Endothelial cell of umbilical vein (primary cell): Measurements from ENCODE around the gene GINS3. TPM values are rescaled to one million over a fixed set of nuclear protein-coding genes. Genes with fewer than 3 reads are reported as not detected.

ENCODE experiments used
- BruUV-seq: library from RNA; stranded (reverse); fragments of 400-500 nt; replicated peaks from 2 replicates; lab custom pipeline; 2021; lab: Mats Ljungman, UMichigan
- CTCF ChIA-PET: fragments of 300-600, 350-600 bp; sonication (Branson Sonifier 250); formaldehyde crosslinking; loops from one replicate; lab custom pipeline; 2021; ENCODE audit warnings: antibody characterized with exemption, inconsistent platforms; lab: Charles Lee
- POLR2A ChIA-PET: fragments of 300-600, 350-600 bp; sonication (Branson Sonifier 250); formaldehyde crosslinking; loops from one replicate; lab custom pipeline; 2021; ENCODE audit warnings: antibody characterized with exemption, inconsistent platforms; lab: Charles Lee
- DNase-seq: peaks from one replicate; pipeline ENCODE4 v3.0.0-alpha.2; 2011; ENCODE audit warnings: low read depth, low spot score
- FAIRE-seq: peaks from 2 replicates; lab custom pipeline; 2011; peaks lifted over from hg19 to GRCh38; lab: Jason Lieb, UNC
- H2AFZ ChIP-seq: 2 replicates; pipeline ENCODE4 v1.6.0; 2012; ENCODE audit warnings: low read depth, low read length, control low read depth, inconsistent platforms
- H3K27ac ChIP-seq: 2 replicates; pipeline ENCODE4 v1.5.1; 2011; ENCODE audit warnings: low read depth, mild to moderate bottlenecking, control low read depth, low read length, moderate library complexity; ENCODE audit not compliant: insufficient read depth
- H3K27me3 ChIP-seq, 2 experiments: 2 replicates each; pipeline versions ENCODE4 v1.6.0 to v1.6.1; 2011; ENCODE audit warnings: low read length in 2 of 2, mixed read lengths in 1 of 2; ENCODE audit not compliant: control insufficient read depth in 2 of 2, insufficient read depth in 2 of 2
- H3K36me3 ChIP-seq, 2 experiments: 2 replicates in 1 of 2; 3 replicates in 1 of 2; pipeline ENCODE4 v1.5.1; 2011; ENCODE audit warnings: low read length in 2 of 2, mild to moderate bottlenecking in 1 of 2, moderate library complexity in 1 of 2; ENCODE audit not compliant: control insufficient read depth in 2 of 2, insufficient read depth in 2 of 2; ENCODE audit errors: extremely low read depth in 1 of 2
- H3K4me1 ChIP-seq: 3 replicates; pipeline ENCODE4 v1.5.1; 2011; ENCODE audit warnings: mild to moderate bottlenecking, low read length; ENCODE audit not compliant: control insufficient read depth, insufficient read depth; ENCODE audit errors: extremely low read depth
- H3K4me2 ChIP-seq: 2 replicates; pipeline ENCODE4 v1.6.1; 2011; ENCODE audit warnings: low read length, control low read depth, mixed read lengths; ENCODE audit not compliant: insufficient read depth
- H3K4me3 ChIP-seq, 3 experiments: fragments of 200-600 bp in 1 of 3; sonication (generic), shearing (Covaris generic) in 1 of 3; replicated peaks in 1 of 3; 2 replicates each; pipeline ENCODE4 v1.5.1; 2011 to 2016; ENCODE audit warnings: control low read depth in 3 of 3, low read length in 3 of 3, mild to moderate bottlenecking in 2 of 3, inconsistent platforms in 1 of 3, low read depth in 1 of 3, moderate library complexity in 1 of 3; ENCODE audit not compliant: insufficient read depth in 1 of 3
- H3K79me2 ChIP-seq: 2 replicates; pipeline ENCODE4 v1.6.0; 2012; ENCODE audit warnings: low read length, inconsistent platforms; ENCODE audit not compliant: control insufficient read depth, insufficient read depth
- H3K9ac ChIP-seq: replicated peaks from 2 replicates; pipeline ENCODE3; 2011; ENCODE audit warnings: low read length, control low read depth; ENCODE audit not compliant: insufficient read depth; ENCODE audit errors: extremely low read depth
- H3K9me1 ChIP-seq: replicated peaks from 3 replicates; pipeline ENCODE4 v1.6.0; 2011; ENCODE audit warnings: mild to moderate bottlenecking, low read length; ENCODE audit not compliant: control insufficient read depth, insufficient read depth; ENCODE audit errors: extremely low read depth
- H3K9me3 ChIP-seq: replicated peaks from 2 replicates; pipeline ENCODE4 v1.5.1; 2012; ENCODE audit warnings: low read length, inconsistent platforms; ENCODE audit not compliant: control insufficient read depth, insufficient read depth
- H4K20me1 ChIP-seq: replicated peaks from 2 replicates; pipeline ENCODE3; 2011; ENCODE audit warnings: mild to moderate bottlenecking, low read length; ENCODE audit not compliant: control insufficient read depth, insufficient read depth; ENCODE audit errors: extremely low read depth
- EZH2 ChIP-seq: IDR thresholded peaks from 2 replicates; pipeline ENCODE4 v1.6.1; 2012; ENCODE audit warnings: borderline replicate concordance, low read depth, mild to moderate bottlenecking, moderate library complexity, low read length, inconsistent platforms; ENCODE audit not compliant: severe bottlenecking
- FOS ChIP-seq: IDR thresholded peaks from 2 replicates; pipeline ENCODE4 v1.6.1; 2011; ENCODE audit warnings: mild to moderate bottlenecking, low read length, moderate library complexity, borderline replicate concordance; ENCODE audit not compliant: insufficient read depth
- GATA2 ChIP-seq: IDR thresholded peaks from 2 replicates; pipeline ENCODE4 v1.7.0; 2011; ENCODE audit warnings: low read depth, mild to moderate bottlenecking, moderate library complexity, mixed read lengths, low read length; ENCODE audit not compliant: insufficient read length, insufficient read depth
- JUN ChIP-seq: IDR thresholded peaks from 2 replicates; pipeline ENCODE4 v1.6.1; 2011; ENCODE audit warnings: borderline replicate concordance, low read depth; ENCODE audit not compliant: insufficient read length, insufficient read depth
- MYC ChIP-seq: IDR thresholded peaks from one replicate; pipeline ENCODE4 v1.6.1; 2011; ENCODE audit warnings: mild to moderate bottlenecking, low read depth, low read length
- POLR2A ChIP-seq: IDR thresholded peaks from 2 replicates; pipeline ENCODE4 v1.6.1; 2012; ENCODE audit warnings: low read depth, mild to moderate bottlenecking, control low read depth, low read length
- POLR2AphosphoS5 ChIP-seq: IDR thresholded peaks from 2 replicates; pipeline ENCODE4 v1.6.1; 2012; ENCODE audit warnings: low read depth, mild to moderate bottlenecking, control low read depth, low read length, moderate library complexity; ENCODE audit not compliant: insufficient read depth
- dilution Hi-C: fragments of 300-500 bp; cut with MboI; formaldehyde crosslinking; loops from one replicate; pipeline ENCODE4 v1.15.0; 2019; ENCODE audit warnings: low sequenced_read_pairs; ENCODE audit not compliant: extremely low pct_ligation_motif_present
- intact Hi-C: fragments of 100-400 bp; cut with micrococcal nuclease; formaldehyde crosslinking; loops from one replicate; pipeline ENCODE4 v1.10.0; 2022
- polyA plus RNA-seq, 4 experiments: library from polyadenylated mRNA; depleted of rRNA in 3 of 4; stranded (reverse) in 3 of 4; unstranded in 1 of 4; fragments of >200 nt; gene quantifications; 2 replicates each; pipeline versions ENCODE4 v1.2.1 to v1.2.3, GENCODE V29; 2011 to 2012; ENCODE audit warnings: missing spikeins in 1 of 4
- total RNA-seq: library from RNA; stranded (reverse); gene quantifications from 2 replicates; pipeline ENCODE4 v1.2.3, GENCODE V29; 2021
- TF ChIP-seq, protein P1 (sequence below): IDR thresholded peaks from 2 replicates; pipeline ENCODE4 v1.6.1; 2011; ENCODE audit not compliant: insufficient read depth, insufficient read length
- TF ChIP-seq, protein P2 (sequence below), 2 donors: IDR thresholded peaks; 1 replicate in 1 of 2; 2 replicates in 1 of 2; pipeline ENCODE4 v1.5.1; 2011; ENCODE audit warnings: low read length in 2 of 2, mild to moderate bottlenecking in 2 of 2, moderate library complexity in 2 of 2, control low read depth in 1 of 2, inconsistent platforms in 1 of 2, low read depth in 1 of 2; ENCODE audit not compliant: insufficient read depth in 1 of 2; ENCODE audit errors: extremely low read depth in 1 of 2

Gene GINS3
- total and polyA plus RNA-seq, 2 donors (not counting 3 experiments of a cell fraction or from before 2014, with no cell fraction given): 17.2 to 24.1 TPM

DNA sequence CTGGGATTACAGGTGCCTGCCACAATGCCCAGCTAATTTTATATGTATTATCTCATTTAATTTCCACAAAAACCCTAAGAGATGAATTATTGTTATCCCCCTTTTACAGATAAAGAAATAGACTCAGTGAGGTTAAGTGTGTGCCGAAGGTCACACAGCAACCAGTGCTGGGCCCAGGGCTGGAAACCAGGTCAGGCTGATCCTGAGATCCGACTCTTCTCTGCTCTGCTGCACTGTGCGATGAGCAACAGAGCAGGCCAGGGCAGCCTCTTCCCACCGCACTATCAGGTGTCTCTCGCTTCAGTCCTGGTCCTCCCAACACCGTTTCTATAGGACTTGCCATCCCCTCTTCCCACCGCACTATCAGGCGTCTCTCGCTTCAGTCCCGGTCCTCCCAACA lies 24.8 kb downstream of the GINS3 start:
- BruUV-seq: no TSS peak
- ChIA-PET CTCF (no interaction called here), POLR2A (no interaction called here)
- dilution Hi-C loops: no loop called here
- H3K4me1 ChIP-seq: peaks cover 5% of the 10 kb centered on the region
- no peaks in the 10 kb centered on the region for H3K79me2 ChIP-seq
- intact Hi-C loops: loop anchor here (5.0 kb wide), 1 partner anchor 40 kb away; no protein-coding TSS in a partner anchor
- H3K4me3 ChIP-seq: no peak overlapping the region
- H3K27ac ChIP-seq: no peak overlapping the region
- no peak overlapping the region for H2AFZ ChIP-seq
- no peak for DNase-seq
- no peaks in the 10 kb centered on the region for H3K9me3 ChIP-seq
- no peak for FAIRE-seq
- H3K9ac ChIP-seq: no peak overlapping the region
- H3K9me1 ChIP-seq: no peaks in the 10 kb centered on the region
- H3K4me2 ChIP-seq: no peak overlapping the region
- TF ChIP-seq GATA2 (no peak), EZH2 (no peak), POLR2AphosphoS5 (no peak), MYC (no peak), POLR2A (no peak), FOS (no peak), JUN (no peak)
- TF ChIP-seq, protein P1, sequence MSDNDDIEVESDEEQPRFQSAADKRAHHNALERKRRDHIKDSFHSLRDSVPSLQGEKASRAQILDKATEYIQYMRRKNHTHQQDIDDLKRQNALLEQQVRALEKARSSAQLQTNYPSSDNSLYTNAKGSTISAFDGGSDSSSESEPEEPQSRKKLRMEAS: no peak
- TF ChIP-seq, protein P2, sequence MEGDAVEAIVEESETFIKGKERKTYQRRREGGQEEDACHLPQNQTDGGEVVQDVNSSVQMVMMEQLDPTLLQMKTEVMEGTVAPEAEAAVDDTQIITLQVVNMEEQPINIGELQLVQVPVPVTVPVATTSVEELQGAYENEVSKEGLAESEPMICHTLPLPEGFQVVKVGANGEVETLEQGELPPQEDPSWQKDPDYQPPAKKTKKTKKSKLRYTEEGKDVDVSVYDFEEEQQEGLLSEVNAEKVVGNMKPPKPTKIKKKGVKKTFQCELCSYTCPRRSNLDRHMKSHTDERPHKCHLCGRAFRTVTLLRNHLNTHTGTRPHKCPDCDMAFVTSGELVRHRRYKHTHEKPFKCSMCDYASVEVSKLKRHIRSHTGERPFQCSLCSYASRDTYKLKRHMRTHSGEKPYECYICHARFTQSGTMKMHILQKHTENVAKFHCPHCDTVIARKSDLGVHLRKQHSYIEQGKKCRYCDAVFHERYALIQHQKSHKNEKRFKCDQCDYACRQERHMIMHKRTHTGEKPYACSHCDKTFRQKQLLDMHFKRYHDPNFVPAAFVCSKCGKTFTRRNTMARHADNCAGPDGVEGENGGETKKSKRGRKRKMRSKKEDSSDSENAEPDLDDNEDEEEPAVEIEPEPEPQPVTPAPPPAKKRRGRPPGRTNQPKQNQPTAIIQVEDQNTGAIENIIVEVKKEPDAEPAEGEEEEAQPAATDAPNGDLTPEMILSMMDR (IDR thresholded peaks at IDR 0.05; ENCODE audit: extremely low read depth in 1 of 2, insufficient read depth in 1 of 2, low read depth in 1 of 2, low read length in 2 of 2): no peak
- H3K36me3 ChIP-seq: no peaks in the 10 kb centered on the region
- no peaks in the 10 kb centered on the region for H4K20me1 ChIP-seq
- no peaks in the 10 kb centered on the region for H3K27me3 ChIP-seq
